ENCODE data around the gene ACAD8.

GRCh38 chr11:134278356-134278755 is 25.0 kb downstream of the ACAD8 start:
- no peak for TF ChIP-seq POLR2A (IDR thresholded peaks at IDR 0.05)
- TF ChIP-seq, protein P1, sequence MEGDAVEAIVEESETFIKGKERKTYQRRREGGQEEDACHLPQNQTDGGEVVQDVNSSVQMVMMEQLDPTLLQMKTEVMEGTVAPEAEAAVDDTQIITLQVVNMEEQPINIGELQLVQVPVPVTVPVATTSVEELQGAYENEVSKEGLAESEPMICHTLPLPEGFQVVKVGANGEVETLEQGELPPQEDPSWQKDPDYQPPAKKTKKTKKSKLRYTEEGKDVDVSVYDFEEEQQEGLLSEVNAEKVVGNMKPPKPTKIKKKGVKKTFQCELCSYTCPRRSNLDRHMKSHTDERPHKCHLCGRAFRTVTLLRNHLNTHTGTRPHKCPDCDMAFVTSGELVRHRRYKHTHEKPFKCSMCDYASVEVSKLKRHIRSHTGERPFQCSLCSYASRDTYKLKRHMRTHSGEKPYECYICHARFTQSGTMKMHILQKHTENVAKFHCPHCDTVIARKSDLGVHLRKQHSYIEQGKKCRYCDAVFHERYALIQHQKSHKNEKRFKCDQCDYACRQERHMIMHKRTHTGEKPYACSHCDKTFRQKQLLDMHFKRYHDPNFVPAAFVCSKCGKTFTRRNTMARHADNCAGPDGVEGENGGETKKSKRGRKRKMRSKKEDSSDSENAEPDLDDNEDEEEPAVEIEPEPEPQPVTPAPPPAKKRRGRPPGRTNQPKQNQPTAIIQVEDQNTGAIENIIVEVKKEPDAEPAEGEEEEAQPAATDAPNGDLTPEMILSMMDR (IDR thresholded peaks at IDR 0.05), result no peak

Data from right lobe of liver (tissue), 4 donors.